GM18517 (cell line): ENCODE data around the gene LCE4A.

Source experiments
- ATAC-seq: cut with Tn5 transposase; IDR thresholded peaks from one replicate; pipeline ENCODE4 v1.9.1; 2021; ENCODE audit warnings: mild to moderate bottlenecking, moderate library complexity; ENCODE audit not compliant: unreplicated experiment

Gene LCE4A

GRCh38 chr1:152745289-152745704 lies 37.3 kb downstream of the LCE4A start:
- ATAC-seq: no peak

- ATAC-seq: no peak
Measured at GRCh38 chr1:152745765-152746444, 37.9 kb downstream of the LCE4A start.

GRCh38 chr1:152747831-152748230 lies 39.9 kb downstream of the LCE4A start:
- no peak for ATAC-seq

- no peak for ATAC-seq
Measured at GRCh38 chr1:152752225-152752624, 44.3 kb downstream of the LCE4A start.

- ATAC-seq: no peak
Measured at GRCh38 chr1:152753586-152753985, 45.6 kb downstream of the LCE4A start.

- ATAC-seq: no peak
Measured at GRCh38 chr1:152756872-152757271, 48.9 kb downstream of the LCE4A start.

- ATAC-seq: no peak
Measured at GRCh38 chr1:152757747-152758146, 49.8 kb downstream of the LCE4A start, which contains the start of gene KPRP. Gene KPRP, plus strand, starts transcription at chr1:152758025. Its CDS starts 1,564 bp downstream, at chr1:152759589.

GRCh38 chr1:152758636-152759035 lies 50.7 kb downstream of the LCE4A start:
- no peak for ATAC-seq
